ENCODE measurements around the gene UPK3B.
"Not testable (repeated sequence)": the region's sequence is repeated elsewhere in the genome, so short reads cannot be mapped to it uniquely, and the experiment has no call there.

DNA sequence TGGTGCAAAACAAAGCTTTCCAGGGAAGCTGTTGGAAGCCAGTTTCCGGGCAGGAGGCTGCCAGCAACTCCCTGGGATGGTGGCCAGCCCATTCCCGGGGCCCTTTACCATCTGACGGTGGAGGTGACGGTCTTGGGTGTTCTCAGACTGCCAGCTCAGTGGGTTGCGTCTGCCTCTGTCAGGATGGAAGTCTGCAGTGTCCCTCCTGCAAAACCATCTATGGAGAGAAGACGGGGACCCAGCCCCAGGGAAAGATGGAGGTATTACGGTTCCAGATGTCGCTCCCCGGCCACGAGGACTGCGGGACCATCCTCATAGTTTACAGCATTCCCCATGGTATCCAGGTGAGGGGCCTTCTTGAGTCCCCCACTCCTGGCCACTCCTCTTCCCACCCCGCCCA is 7.1 kb upstream of the UPK3B start:
- TF ChIP-seq CTCF (IDR thresholded peaks at IDR 0.05 in 8 of 11, conservative IDR thresholded peaks at IDR 0.05 in 3 of 11); POLR2AphosphoS5 (IDR thresholded peaks at IDR 0.05): not testable (repeated sequence)

Measured in spleen (tissue), 7 donors.